ENCODE measurements around the gene ANOS1. TPM values are rescaled to one million over a fixed set of nuclear protein-coding genes. Genes with fewer than 3 reads are reported as not detected.

Gene ANOS1
- total and polyA plus RNA-seq, 2 donors (not counting 1 experiment from before 2014, with no cell fraction given) = under 0.01 to 0.07 TPM

- H3K4me1 ChIP-seq (ENCODE audit: control insufficient read depth, extremely low read depth, insufficient read depth, low read length) = no peaks in the 10 kb centered on the region
- no peaks in the 10 kb centered on the region for H3K36me3 ChIP-seq (ENCODE audit: control insufficient read depth, insufficient read depth, low read length)
- H3K4me2 ChIP-seq (ENCODE audit: extremely low read depth, insufficient read depth, low read length) = no peak overlapping the region
- H2AFZ ChIP-seq (ENCODE audit: low read length) = no peak overlapping the region
- no peaks in the 10 kb centered on the region for H3K9me3 ChIP-seq (ENCODE audit: control insufficient read depth, insufficient read depth, low read depth, low read length)
- DNase-seq (ENCODE audit: low read depth in 2 of 2) = no peak
- H3K79me2 ChIP-seq (ENCODE audit: control insufficient read depth, insufficient read depth, low read length) = no peaks in the 10 kb centered on the region
- no peaks in the 10 kb centered on the region for H3K27me3 ChIP-seq (ENCODE audit: control insufficient read depth, insufficient read depth, low read length)
- H4K20me1 ChIP-seq (ENCODE audit: control insufficient read depth, extremely low read depth, insufficient read depth, low read length) = no peaks in the 10 kb centered on the region
- no peak overlapping the region for H3K9ac ChIP-seq (ENCODE audit: insufficient read depth, low read length)
- H3K27ac ChIP-seq (ENCODE audit: insufficient read depth, low read length) = no peak overlapping the region
- no peak overlapping the region for H3K4me3 ChIP-seq (replicated peaks in 1 of 4; ENCODE audit: control extremely low read depth in 1 of 4, insufficient read depth in 1 of 4, low read depth in 3 of 4, low read length in 4 of 4)
- no peak for TF ChIP-seq CTCF (conservative IDR thresholded peaks at IDR 0.05 in 1 of 2, IDR thresholded peaks at IDR 0.05 in 1 of 2; ENCODE audit: low read depth in 1 of 2, low read length in 2 of 2)
Observed at GRCh38 chrX:8586953-8587352, 145.0 kb downstream of the ANOS1 start.

DNA sequence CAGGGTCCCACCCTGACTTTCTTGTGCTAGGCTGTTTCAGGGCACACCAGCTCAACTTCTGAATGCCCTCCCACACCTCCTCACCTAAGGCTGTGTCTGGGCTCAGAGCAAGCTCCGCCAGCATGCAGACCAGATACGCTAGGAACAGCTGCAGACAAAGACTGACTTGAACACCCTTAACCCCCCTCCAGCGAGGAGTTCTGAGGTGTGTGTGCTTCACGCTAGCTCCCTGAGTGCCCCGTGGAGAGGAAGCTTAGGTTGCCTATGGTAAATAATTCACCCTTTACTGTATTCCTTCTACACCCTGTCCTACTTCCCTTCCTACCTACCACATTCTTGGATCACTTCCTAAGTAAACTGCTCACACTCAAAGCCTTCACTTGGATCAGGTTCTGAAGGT is 152.3 kb downstream of the ANOS1 start:
- H3K79me2 ChIP-seq (ENCODE audit: control insufficient read depth, insufficient read depth, low read length) = no peaks in the 10 kb centered on the region
- no peak overlapping the region for H3K4me3 ChIP-seq (replicated peaks in 1 of 4; ENCODE audit: control extremely low read depth in 1 of 4, insufficient read depth in 1 of 4, low read depth in 3 of 4, low read length in 4 of 4)
- no peaks in the 10 kb centered on the region for H3K4me1 ChIP-seq (ENCODE audit: control insufficient read depth, extremely low read depth, insufficient read depth, low read length)
- H3K27ac ChIP-seq (ENCODE audit: insufficient read depth, low read length) = no peak overlapping the region
- H3K27me3 ChIP-seq (ENCODE audit: control insufficient read depth, insufficient read depth, low read length) = no peaks in the 10 kb centered on the region
- no peaks in the 10 kb centered on the region for H4K20me1 ChIP-seq (ENCODE audit: control insufficient read depth, extremely low read depth, insufficient read depth, low read length)
- no peak overlapping the region for H3K9ac ChIP-seq (ENCODE audit: insufficient read depth, low read length)
- no peak overlapping the region for H2AFZ ChIP-seq (ENCODE audit: low read length)
- no peak overlapping the region for H3K4me2 ChIP-seq (ENCODE audit: extremely low read depth, insufficient read depth, low read length)
- TF ChIP-seq CTCF (conservative IDR thresholded peaks at IDR 0.05 in 1 of 2, IDR thresholded peaks at IDR 0.05 in 1 of 2; ENCODE audit: low read depth in 1 of 2, low read length in 2 of 2) (no peak), EZH2 (IDR thresholded peaks at IDR 0.05; ENCODE audit: low read length, missing control alignments) (no peak)
- H3K36me3 ChIP-seq (ENCODE audit: control insufficient read depth, insufficient read depth, low read length) = no peaks in the 10 kb centered on the region
- no peaks in the 10 kb centered on the region for H3K9me3 ChIP-seq (ENCODE audit: control insufficient read depth, insufficient read depth, low read depth, low read length)
- DNase-seq (ENCODE audit: low read depth in 2 of 2) = no peak

DNA sequence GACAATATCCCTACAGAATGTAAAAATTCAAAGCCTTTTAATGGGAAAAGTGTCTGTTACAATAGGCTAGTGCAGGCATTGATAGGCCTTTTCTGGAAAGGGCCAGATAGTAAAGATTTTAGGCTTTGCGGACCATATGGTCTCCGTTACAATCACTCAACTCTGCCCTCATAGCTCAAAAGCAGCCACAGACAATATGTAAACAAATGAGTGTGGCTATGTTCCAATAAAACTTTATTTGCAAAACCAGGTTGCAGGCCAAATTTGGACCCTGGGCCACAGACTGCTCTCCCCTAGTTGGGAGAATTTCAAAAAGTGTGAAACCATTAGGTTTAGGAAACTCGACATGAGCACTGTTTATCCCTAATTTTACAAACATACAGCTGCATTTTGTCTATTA is 155.1 kb downstream of the ANOS1 start:
- no peaks in the 10 kb centered on the region for H3K79me2 ChIP-seq (ENCODE audit: control insufficient read depth, insufficient read depth, low read length)
- H3K9me3 ChIP-seq (ENCODE audit: control insufficient read depth, insufficient read depth, low read depth, low read length) = no peaks in the 10 kb centered on the region
- TF ChIP-seq EZH2 (IDR thresholded peaks at IDR 0.05; ENCODE audit: low read length, missing control alignments) = no peak
- no peak for TF ChIP-seq CTCF (conservative IDR thresholded peaks at IDR 0.05 in 1 of 2, IDR thresholded peaks at IDR 0.05 in 1 of 2; ENCODE audit: low read depth in 1 of 2, low read length in 2 of 2)
- no peak overlapping the region for H3K9ac ChIP-seq (ENCODE audit: insufficient read depth, low read length)
- H3K27me3 ChIP-seq (ENCODE audit: control insufficient read depth, insufficient read depth, low read length) = no peaks in the 10 kb centered on the region
- H3K4me1 ChIP-seq (ENCODE audit: control insufficient read depth, extremely low read depth, insufficient read depth, low read length) = no peaks in the 10 kb centered on the region
- H4K20me1 ChIP-seq (ENCODE audit: control insufficient read depth, extremely low read depth, insufficient read depth, low read length) = no peaks in the 10 kb centered on the region
- H3K4me3 ChIP-seq (replicated peaks in 1 of 4; ENCODE audit: control extremely low read depth in 1 of 4, insufficient read depth in 1 of 4, low read depth in 3 of 4, low read length in 4 of 4) = no peak overlapping the region
- no peak overlapping the region for H3K4me2 ChIP-seq (ENCODE audit: extremely low read depth, insufficient read depth, low read length)
- H3K36me3 ChIP-seq (ENCODE audit: control insufficient read depth, insufficient read depth, low read length) = no peaks in the 10 kb centered on the region
- peak in 1 of 2 donors; percentile 10 for DNase-seq (ENCODE audit: low read depth in 2 of 2)
- H3K27ac ChIP-seq (ENCODE audit: insufficient read depth, low read length) = no peak overlapping the region
- H2AFZ ChIP-seq (ENCODE audit: low read length) = no peak overlapping the region

All from fibroblast of lung (primary cell).